ENCODE results near the gene ANLN.
"Not testable (repeated sequence)": the region's sequence is repeated elsewhere in the genome, so short reads cannot be mapped to it uniquely, and the experiment has no call there.

Gene ANLN

DNA sequence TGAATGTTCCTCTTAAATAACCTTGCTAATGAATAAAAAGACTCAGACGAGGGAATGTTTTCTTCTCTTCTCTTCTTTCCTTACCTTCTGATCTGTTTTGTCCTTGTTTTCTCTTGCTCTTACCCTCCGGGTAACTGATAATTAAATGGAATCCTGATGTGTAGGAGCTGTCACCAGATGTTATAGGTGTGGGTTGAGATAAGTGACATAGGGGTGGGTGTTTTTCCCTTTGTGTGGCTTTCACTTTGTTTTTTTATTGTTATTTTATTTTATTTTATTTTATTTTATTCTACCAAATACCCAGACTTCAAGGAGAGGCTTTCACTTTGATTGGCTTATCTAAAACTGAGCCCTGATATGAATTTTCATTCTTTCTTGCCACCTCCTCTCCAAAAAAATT lies 25.5 kb downstream of the ANLN start:
- DNase-seq: no peak

GRCh38 chr7:36416251-36416650 lies 26.6 kb downstream of the ANLN start:
- no peak for DNase-seq

- no peak for DNase-seq
Measured at GRCh38 chr7:36420307-36420706, 30.6 kb downstream of the ANLN start.

DNA sequence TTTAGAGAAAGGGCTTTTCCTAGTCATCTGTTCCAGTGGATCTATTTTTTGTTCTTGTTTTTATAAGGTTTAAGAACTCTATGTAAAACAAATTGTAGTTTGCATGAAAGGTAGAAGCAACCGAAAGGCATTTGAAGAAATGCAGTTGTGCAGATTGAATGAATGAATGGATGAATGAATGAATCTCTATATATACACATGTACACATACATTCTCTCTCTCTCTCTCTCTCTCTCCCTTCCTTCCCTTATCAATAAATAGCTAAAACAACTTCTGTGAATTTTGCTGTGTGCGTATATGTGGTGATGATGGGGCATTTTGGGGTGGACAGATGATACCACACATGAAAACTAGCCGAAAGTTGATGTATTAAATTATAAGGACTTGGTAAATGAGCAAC lies 32.4 kb downstream of the ANLN start:
- DNase-seq: no peak

DNA sequence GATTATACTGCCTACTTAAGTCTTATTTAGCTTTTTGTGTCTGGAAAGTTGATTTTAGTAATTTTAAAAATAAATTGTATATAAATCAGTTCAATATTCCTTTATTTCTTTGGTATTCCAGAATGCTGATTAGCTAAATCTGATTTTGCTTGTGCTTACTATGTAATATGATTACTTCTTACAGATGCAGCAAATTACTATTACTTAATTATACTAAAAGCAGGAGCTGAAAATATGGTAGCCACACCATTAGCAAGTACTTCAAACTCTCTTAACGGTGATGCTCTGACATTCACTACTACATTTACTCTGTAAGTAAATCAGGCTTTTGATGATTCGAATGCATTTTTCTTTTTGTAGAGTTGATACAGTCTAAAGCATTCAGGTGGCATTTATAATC lies 34.0 kb downstream of the ANLN start:
- DNase-seq: no peak

- no peak for DNase-seq
Measured at GRCh38 chr7:36430186-36430585, 40.5 kb downstream of the ANLN start.

DNA sequence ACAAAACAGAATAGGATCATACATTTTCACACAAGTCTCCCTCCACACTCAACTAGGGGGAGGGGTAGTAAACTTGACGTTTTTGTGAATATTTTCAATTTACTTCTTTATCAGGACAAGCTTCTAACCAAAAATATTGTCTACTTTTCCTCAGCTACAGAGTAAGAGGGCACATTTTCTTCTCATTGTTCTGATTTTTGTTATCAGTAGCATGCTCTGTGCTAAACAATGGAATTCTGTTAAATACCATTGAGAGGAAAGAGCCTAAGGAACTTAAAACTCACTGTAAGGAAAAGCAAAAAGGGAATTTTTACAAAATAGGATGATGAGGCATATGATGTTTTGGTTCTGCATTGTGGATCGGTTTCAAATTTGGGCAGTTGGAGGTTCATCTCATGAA lies 41.2 kb downstream of the ANLN start:
- DNase-seq: no peak

GRCh38 chr7:36438211-36438610 lies 48.5 kb downstream of the ANLN start:
- no peak for DNase-seq

GRCh38 chr7:36439624-36440023 lies 50.0 kb downstream of the ANLN start:
- no peak for DNase-seq

GRCh38 chr7:36440880-36441279 lies 51.2 kb downstream of the ANLN start:
- no peak for DNase-seq

DNA sequence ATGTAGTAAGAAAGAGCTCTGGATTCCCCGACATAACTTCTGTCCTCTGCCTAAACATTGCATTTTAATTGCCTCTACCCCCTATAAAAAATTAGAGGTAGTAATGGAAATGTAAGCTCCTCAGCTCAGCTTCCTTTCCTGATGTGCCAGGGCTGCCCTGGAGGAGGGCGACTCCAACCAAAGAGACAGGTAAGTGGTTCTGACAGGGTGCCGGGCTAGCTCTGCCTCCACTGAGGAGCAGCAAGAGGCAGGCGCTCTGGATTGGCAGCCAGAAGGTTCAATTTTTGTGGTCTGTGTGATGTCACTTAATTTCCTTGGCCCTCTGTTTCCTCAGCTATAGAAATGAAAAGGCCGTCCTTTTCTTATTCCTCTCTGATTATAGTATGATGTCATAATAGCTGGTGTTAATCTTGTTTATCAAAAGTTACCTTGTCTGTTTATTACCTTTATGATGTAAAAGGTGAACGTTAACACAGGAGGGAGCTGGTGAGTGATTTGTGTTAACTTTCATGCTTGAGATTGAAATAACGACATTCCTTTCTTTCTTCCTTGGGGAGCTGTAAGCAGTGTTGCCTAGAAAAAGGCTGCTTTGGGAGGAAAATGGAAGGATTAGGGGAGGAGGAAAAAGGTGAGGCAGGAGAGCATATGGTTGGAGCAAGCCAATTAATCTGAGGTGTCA lies 51.8 kb downstream of the ANLN start:
- DNase-seq: no peak

DNA sequence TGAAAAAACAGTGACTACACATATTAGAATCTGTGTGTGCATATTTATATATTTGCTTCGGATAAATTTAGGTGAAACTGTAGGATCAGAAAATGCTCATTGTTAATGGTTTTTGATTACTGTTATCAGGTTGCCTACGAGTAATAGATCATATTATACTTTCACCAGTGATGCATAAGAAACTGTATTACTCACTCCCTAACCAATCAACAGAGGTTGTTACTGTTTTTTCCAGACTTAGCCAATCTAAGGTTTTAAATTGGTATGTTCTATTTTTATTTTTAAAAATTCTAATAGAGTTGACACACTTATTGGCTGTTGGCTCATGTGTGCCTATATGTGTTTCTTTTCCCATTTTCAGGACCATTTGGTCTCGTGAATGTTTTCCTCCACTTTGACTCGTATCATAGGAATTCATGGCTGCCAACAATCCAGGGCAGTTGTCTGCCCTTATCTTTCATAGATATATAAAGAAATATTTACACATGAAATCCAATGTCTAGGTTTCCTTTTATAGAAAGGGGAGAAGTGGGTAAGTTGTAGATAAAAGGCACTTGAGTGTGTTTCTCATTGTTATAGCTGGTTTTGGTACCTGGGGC lies 59.2 kb downstream of the ANLN start:
- no peak for DNase-seq

- DNase-seq: no peak
Measured at GRCh38 chr7:36449685-36450084, 60.0 kb downstream of the ANLN start.

DNA sequence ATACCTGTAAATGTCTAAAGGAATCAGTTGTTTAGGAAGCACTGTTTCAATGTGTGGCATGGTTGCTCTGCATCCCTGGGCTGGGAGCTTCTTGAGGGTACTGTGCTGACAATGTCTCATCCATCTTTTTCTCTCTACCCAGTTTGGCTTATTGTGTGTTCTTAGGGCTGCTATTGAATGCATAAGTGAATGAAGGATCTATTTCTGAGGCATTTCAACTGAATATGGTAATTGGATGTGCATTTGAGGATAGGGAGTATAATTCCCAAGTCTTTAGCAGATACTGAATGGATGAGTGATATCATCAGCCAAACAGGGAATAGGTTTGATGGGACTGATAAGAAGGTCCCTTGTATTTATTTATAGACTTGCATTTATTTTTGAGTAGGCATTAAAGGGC lies 64.1 kb downstream of the ANLN start:
- DNase-seq: no peak

DNA sequence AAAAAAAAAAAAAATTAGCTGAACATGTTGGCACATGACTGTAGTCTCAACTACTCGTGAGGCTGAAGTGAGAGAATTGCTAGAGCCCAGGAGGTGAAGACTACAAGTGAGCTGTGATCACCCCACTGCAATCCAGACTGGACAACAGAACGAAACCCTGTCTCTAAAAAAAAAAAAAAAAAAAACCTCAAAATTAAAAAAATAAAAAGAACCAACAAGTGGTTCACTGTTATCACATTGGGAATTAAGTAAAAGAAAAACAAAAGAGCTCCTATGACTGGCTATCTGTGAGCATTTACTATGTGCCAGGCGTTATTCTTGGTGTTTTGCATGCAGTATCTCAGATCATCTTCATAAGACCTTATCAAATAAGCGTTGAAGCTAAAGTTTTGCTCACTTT lies 66.0 kb downstream of the ANLN start:
- DNase-seq: no peak

DNA sequence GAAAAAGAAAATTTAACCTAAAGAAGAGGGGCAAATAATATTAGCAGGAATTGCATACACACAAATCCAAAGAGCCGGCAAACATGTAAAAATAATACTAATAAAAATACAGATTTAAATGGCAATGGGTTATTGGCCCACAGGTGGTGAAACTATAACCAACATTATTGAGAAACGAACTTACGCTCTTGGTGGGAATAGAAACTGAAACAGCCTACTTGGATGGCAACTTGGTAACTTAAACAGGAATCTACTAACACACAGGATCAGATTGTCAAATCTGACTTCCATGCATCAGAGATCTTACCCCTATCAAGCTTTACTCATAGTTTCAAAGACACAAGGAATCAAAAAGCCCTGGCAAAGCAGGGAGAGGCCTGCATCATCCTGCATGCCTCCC lies 66.5 kb downstream of the ANLN start:
- no peak for DNase-seq

DNA sequence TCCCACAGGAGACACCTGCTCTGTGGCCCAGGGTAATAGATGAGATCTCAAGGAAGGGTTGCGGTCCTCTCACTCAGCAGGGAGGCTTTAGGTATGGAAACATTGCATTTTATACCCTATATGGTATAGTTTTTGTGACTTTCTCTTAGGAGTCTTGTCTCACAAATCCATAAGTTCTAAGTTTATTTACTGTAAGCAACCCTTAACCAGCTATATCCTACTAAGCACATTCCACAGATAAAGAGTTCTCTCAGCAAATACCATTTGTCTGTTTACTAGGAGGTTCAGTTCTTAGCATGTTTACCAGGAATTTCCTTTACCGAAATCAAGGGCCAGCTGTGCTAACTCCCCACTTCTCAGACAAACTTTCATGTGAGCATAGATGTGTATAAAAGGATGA lies 66.9 kb downstream of the ANLN start:
- no peak for DNase-seq

GRCh38 chr7:36459236-36459960 lies 69.7 kb downstream of the ANLN start:
- DNase-seq: no peak

DNA sequence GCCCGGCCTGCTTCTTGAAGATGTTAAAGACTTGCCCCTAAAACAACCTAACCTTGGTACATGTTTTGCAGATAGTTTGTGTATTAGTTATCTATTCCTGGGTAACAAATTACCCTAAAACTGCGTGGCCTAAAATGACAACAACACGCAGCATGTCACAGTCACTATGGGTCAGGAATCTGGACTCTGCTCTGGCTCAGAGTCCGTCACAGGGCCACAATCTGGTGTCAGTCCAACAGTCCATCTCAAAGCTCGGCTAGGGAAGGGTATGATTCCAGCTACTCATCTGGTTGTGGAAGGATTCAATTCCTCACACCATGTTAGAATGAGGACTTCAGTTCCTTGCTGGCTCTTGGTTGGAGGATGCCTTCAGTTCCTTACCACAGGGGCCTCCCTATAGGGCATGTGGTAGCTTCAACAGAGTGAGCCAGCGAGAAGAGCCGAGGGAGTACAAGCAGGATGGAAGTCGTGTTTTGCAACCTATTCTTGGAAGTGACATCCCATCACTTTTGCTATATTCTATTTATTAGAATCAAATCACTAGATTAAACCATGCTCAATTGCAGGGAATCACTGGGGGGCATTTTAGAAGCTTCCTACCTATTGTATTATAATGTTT lies 71.3 kb downstream of the ANLN start:
- DNase-seq: no peak

- DNase-seq: no peak
Measured at GRCh38 chr7:36462551-36463137, 73.0 kb downstream of the ANLN start.

GRCh38 chr7:36464271-36464670 lies 74.6 kb downstream of the ANLN start:
- no peak for DNase-seq

DNA sequence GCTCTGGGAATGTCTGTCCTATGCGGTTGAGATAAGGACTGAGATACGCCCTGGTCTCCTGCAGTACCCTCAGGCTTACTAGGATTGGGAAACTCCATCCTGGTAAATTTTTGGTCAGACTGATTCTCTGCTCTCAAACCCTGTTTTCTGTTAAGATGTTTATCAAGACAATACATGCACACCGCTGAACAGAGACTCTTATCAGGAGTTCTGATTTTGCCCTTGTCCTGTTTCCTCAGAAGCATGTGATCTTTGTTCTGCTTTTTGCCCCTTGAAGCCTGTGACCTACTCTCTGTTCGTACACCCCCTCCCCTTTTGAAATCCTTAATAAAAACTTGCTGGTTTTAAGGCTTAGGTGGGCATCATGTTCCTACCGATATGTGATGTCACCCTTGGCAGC lies 76.3 kb downstream of the ANLN start:
- DNase-seq: not testable (repeated sequence)

- no peak for DNase-seq
Measured at GRCh38 chr7:36468370-36469101, 78.9 kb downstream of the ANLN start.

Data from activated CD4-positive, alpha-beta T cell treated with anti-CD3 and anti-CD28 coated beads, Interleukin-10, Interleukin-2, amounts not matched to agents 100 ng/mL and 50 ng/mL, durations not matched to agents 16 hours and 8 hours (primary cell).